Measurements from ENCODE around the gene ASTN2.

DNA sequence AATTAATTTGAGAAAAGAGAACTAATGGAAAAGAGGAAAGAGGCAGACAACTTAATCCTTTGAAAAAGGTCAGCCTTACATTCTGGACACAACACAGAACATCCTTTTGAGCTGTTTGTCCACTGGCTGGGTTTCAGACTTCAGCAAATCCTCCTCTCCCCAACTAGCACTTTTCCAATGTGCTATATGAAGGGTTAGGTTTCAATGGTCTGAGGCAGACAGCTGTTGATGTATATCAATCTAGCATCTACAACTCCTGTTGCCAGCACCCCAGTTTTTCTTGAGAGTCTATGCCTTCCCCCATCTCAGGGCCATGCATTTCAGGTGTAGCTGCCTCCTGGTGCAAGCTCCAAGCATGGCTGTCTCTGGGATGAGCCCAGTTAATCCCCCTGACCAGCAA is 553.5 kb downstream of the ASTN2 start:
- TF ChIP-seq POLR2A (IDR thresholded peaks at IDR 0.05) = no peak
- TF ChIP-seq, protein P1, sequence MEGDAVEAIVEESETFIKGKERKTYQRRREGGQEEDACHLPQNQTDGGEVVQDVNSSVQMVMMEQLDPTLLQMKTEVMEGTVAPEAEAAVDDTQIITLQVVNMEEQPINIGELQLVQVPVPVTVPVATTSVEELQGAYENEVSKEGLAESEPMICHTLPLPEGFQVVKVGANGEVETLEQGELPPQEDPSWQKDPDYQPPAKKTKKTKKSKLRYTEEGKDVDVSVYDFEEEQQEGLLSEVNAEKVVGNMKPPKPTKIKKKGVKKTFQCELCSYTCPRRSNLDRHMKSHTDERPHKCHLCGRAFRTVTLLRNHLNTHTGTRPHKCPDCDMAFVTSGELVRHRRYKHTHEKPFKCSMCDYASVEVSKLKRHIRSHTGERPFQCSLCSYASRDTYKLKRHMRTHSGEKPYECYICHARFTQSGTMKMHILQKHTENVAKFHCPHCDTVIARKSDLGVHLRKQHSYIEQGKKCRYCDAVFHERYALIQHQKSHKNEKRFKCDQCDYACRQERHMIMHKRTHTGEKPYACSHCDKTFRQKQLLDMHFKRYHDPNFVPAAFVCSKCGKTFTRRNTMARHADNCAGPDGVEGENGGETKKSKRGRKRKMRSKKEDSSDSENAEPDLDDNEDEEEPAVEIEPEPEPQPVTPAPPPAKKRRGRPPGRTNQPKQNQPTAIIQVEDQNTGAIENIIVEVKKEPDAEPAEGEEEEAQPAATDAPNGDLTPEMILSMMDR (IDR thresholded peaks at IDR 0.05) = no peak

All from testis (tissue), 2 donors.